HG03060 (cell line): ENCODE data around the gene LRRC27.
"Not testable (repeated sequence)": the region's sequence is repeated elsewhere in the genome, so short reads cannot be mapped to it uniquely, and the experiment has no call there.

Source experiments
- ATAC-seq: cut with Tn5 transposase; IDR thresholded peaks from one replicate; pipeline ENCODE4 v1.9.1; 2021; ENCODE audit warnings: low read depth, moderate number of reproducible peaks; ENCODE audit not compliant: unreplicated experiment

Gene LRRC27

DNA sequence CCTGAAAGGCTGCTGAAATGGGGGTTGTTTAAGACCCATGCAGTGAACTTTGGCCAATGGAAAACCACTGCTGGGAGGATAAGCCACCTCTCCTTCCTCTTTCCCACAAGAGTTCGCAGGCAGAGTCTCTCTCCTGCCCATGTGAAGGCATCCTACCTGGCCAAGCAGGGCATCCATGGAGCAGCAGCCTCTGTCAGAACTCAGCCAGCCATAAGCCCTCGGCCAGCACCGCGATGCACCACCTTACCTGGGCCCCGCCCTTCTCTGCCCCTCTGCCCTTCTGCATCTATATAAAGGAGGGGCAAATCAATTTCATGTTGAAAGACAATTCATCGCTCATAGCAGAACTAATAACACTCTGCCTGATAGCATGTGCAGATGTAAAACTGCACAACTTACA lies 18.1 kb upstream of the LRRC27 start:
- ATAC-seq, result no peak

GRCh38 chr10:132314336-132314735 lies 17.7 kb upstream of the LRRC27 start:
- no peak for ATAC-seq

DNA sequence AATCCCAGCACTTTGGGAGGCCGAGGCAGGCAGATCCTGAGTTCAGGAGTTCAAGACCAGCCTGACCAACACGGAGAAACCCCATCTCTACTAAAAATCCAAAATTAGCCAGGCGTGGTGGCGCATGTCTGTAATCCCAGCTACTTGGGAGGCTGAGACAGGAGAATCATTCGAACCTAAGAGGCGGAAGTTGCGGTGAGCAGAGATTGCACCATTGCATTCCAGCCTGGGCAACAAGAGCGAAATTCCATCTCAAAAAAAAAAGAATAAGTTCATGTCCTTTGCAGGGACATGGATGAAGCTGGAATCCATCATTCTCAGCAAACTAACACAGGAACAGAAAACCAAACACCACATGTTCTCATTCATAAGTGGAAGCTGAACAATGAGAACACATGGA lies 17.1 kb upstream of the LRRC27 start:
- not testable (repeated sequence) for ATAC-seq

DNA sequence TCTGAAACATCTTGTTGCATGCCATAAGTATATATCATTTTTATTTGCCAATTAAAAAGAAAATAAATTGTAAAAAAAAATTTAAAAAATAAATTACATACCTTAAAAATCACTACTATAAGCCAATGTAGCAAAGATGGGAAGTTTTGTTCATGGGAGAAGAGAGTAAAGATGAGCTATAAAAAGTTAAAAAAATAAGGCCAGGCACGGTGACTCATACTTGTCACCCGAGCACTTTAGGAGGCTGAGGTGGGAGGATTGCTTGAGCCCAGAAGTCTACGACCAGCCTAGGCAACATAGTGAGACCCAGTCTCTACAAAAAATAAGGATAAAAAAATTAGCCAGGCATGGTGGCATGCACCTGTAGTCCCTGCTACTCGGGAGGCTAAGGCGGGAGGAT lies 15.9 kb upstream of the LRRC27 start:
- ATAC-seq, result no peak

DNA sequence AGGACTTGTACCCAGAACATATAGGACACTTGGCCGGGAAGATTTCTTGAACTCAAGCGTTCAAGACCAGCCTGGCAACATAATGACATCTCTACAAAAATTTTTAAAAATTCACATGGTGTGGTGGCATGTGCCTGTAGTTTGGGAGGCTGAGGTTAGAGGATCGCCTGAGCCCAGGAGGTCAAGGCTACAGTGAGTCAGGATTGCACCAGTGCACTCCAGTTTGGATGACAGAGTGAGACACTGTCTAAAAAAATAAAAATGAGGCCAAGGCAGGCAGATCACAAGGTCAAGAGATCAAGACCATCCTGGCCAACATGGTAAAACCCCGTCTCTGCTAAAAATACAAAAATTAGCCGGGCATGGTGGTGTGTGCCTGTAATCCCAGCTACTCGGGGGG lies 14.5 kb upstream of the LRRC27 start:
- not testable (repeated sequence) for ATAC-seq

GRCh38 chr10:132319853-132320653 lies 11.9 kb upstream of the LRRC27 start:
- peak; percentile 87 for ATAC-seq

- ATAC-seq, result no peak
Measured at GRCh38 chr10:132320654-132321469, 11.1 kb upstream of the LRRC27 start.

- ATAC-seq, result no peak
Measured at GRCh38 chr10:132321726-132322125, 10.3 kb upstream of the LRRC27 start.

GRCh38 chr10:132322586-132323048 lies 9.4 kb upstream of the LRRC27 start:
- no peak for ATAC-seq

GRCh38 chr10:132324186-132324585 lies 7.8 kb upstream of the LRRC27 start:
- no peak for ATAC-seq

DNA sequence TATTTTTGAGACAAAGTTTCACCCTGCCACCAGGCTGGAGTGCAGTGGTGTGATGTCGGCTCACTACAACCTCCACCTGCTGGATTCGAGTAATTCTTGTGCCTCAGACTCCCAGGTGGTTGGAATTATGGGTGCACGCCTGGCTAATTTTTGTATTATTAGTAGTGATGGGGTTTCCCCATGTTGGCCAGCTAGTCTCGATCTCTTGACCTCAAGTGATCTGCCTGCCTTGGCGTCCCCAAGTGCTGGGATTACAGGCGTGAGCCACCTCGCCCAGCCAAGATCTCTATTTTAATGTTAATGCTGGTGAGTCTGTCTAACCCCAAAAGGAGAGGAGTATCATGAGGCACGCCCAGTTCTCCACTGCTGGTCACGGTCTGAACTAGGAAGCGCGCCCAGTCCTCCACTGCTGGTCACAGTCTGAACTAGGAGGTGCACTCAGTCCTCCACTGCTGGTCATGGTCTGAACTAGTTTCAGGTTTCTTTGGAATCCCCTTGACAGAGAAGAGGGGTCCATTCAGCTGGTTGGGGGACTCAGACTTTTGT lies 5.6 kb upstream of the LRRC27 start:
- ATAC-seq, result no peak

- no peak for ATAC-seq
Measured at GRCh38 chr10:132326925-132327324, 5.1 kb upstream of the LRRC27 start.

GRCh38 chr10:132328106-132328505 lies 3.9 kb upstream of the LRRC27 start:
- no peak for ATAC-seq

- ATAC-seq, result no peak
Measured at GRCh38 chr10:132328738-132329137, 3.3 kb upstream of the LRRC27 start.

- no peak for ATAC-seq
Measured at GRCh38 chr10:132329565-132330485, 2.2 kb upstream of the LRRC27 start.

DNA sequence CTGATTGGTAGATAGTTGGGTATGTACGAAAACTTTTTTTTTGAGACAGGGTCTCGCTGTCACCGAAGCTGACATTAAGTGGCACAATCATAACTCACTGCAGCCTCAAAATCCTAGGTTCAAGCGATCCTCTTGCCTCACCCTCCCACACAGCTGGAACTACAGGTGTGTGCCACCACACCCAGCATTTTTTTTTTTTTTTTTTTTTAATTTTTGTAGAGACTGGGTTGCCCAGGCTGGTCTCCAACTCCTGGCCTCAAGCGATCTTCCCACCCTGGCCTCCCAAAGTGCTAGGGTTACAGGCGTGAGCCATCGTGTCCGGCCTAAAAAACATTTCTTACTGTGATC lies 1.5 kb upstream of the LRRC27 start:
- no peak for ATAC-seq

- ATAC-seq, result peak; percentile 31
Measured at GRCh38 chr10:132332433-132332754, 401 bp downstream of the LRRC27 start.

DNA sequence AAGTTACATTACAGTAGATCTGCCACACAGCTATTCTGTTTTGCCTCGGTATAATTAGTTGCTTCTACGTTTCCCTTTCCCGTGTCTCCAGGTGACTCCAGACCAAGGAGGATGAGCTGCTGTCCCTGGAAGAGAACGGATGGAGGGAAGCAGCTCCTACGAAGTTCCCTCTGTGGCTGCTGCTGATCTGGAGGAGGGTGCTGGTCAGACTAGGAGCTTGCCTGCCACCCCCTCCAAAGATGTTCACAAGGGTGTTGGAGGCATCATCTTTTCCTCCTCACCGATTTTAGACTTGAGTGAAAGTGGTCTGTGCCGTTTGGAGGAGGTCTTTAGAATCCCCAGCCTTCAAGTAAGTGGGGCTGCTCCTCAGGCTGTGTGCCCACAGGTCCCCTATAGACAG lies 1.4 kb downstream of the LRRC27 start:
- no peak for ATAC-seq

- no peak for ATAC-seq
Measured at GRCh38 chr10:132334631-132335188, 2.7 kb downstream of the LRRC27 start.
